ENCODE data around the gene COL26A1. TPM values are rescaled to one million over a fixed set of nuclear protein-coding genes. Genes with fewer than 3 reads are reported as not detected.

Gene COL26A1
- total RNA-seq, 1 experiment from 2014 or later: 42.6 TPM

GRCh38 chr7:101595246-101595645 lies 232.6 kb downstream of the COL26A1 start:
- TF ChIP-seq CTCF (conservative IDR thresholded peaks at IDR 0.05): no peak
- Histone ChIP-seq H2AFZ (ENCODE audit: low read length) (no peak overlapping the region), H3K4me1 (ENCODE audit: insufficient read depth, low read length) (no peaks in the 10 kb centered on the region), H3K14ac (ENCODE audit: insufficient read depth, low read length) (no peak overlapping the region), H3K56ac (ENCODE audit: insufficient read length, low read depth, low read length) (no peak overlapping the region), H2AK5ac (ENCODE audit: insufficient read length, low read length) (no peak overlapping the region), H2BK120ac (ENCODE audit: low read depth, low read length, poor library complexity, severe bottlenecking) (no peak overlapping the region), H3K9ac (ENCODE audit: extremely low read depth, insufficient read length, low read length) (no peak overlapping the region), H4K20me1 (ENCODE audit: control insufficient read depth, insufficient read depth, insufficient read length) (no peaks in the 10 kb centered on the region), H3T11ph (ENCODE audit: low read length) (no peak overlapping the region), H4K5ac (ENCODE audit: insufficient read length, low read depth, low read length) (no peak overlapping the region), H2BK20ac (ENCODE audit: low read depth, low read length, poor library complexity, severe bottlenecking) (no peak overlapping the region), H3K27ac (ENCODE audit: insufficient read length, low read depth, low read length) (no peak overlapping the region), H3K18ac (ENCODE audit: insufficient read length, low read depth, low read length) (no peak overlapping the region), H2BK15ac (ENCODE audit: low read depth, low read length) (no peak overlapping the region), H3K4me2 (ENCODE audit: insufficient read depth, insufficient read length, low read length) (no peak overlapping the region), H2BK5ac (ENCODE audit: insufficient read length, low read length) (no peak overlapping the region), H3K9me3 (ENCODE audit: control insufficient read depth, low read depth, low read length) (no peaks in the 10 kb centered on the region), H3K27me3 (ENCODE audit: insufficient read depth, low read length) (no peaks in the 10 kb centered on the region), H2BK12ac (ENCODE audit: insufficient read length, low read depth, low read length) (no peak overlapping the region), H3K23ac (ENCODE audit: insufficient read length, low read depth, low read length) (no peak overlapping the region), H4K91ac (ENCODE audit: insufficient read length, low read depth, low read length) (no peak overlapping the region), H3K23me2 (ENCODE audit: insufficient read length, low read depth, low read length, poor library complexity, severe bottlenecking) (no peaks in the 10 kb centered on the region), H3K4ac (ENCODE audit: low read depth, low read length) (no peak overlapping the region), H4K8ac (replicated peaks; ENCODE audit: insufficient read length, low read depth, low read length) (no peak overlapping the region), H3K79me2 (ENCODE audit: insufficient read depth, low read length) (no peaks in the 10 kb centered on the region), H3K79me1 (ENCODE audit: insufficient read depth, low read depth, low read length, poor library complexity, severe bottlenecking) (no peaks in the 10 kb centered on the region)
- Mint-ChIP-seq H3K36me3 (ENCODE audit: insufficient read depth in 1 of 3, low read depth in 3 of 3) (no peaks in the 10 kb centered on the region), H3K9me3 (no peaks in the 10 kb centered on the region), H3K4me3 (no peak overlapping the region), H3K4me1 (peaks cover 0 to 2% of the 10 kb centered on the region in 2 experiments; a peak in 1 of 4 replicates), H3K27me3 (ENCODE audit: low read depth) (peaks cover 9% of the 10 kb centered on the region), H3K27ac (no peak overlapping the region)
- DNase-seq: peak; percentile 7
- no CpG with 5 or more reads among the region's 1 CpG for WGBS (ENCODE audit: extremely low coverage, insufficient read length, low lambda C conversion rate)
